HG02610 (cell line): ENCODE results near the gene PARP15.

Experiments used
- ATAC-seq: cut with Tn5 transposase; IDR thresholded peaks from one replicate; pipeline ENCODE4 v1.9.1; 2021; ENCODE audit warnings: mild to moderate bottlenecking, moderate library complexity; ENCODE audit not compliant: unreplicated experiment

Gene PARP15

DNA sequence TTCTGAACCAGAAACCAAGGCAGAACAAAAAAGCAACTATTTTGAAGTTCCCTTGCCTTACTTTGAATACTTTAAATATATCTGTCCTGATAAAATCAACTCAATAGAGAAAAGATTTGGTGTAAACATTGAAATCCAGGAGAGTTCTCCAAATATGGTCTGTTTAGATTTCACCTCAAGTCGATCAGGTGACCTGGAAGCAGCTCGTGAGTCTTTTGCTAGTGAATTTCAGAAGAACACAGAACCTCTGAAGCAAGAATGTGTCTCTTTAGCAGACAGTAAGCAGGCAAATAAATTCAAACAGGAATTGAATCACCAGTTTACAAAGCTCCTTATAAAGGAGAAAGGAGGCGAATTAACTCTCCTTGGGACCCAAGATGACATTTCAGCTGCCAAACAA, 8.7 kb upstream of the PARP15 start:
- no peak for ATAC-seq

DNA sequence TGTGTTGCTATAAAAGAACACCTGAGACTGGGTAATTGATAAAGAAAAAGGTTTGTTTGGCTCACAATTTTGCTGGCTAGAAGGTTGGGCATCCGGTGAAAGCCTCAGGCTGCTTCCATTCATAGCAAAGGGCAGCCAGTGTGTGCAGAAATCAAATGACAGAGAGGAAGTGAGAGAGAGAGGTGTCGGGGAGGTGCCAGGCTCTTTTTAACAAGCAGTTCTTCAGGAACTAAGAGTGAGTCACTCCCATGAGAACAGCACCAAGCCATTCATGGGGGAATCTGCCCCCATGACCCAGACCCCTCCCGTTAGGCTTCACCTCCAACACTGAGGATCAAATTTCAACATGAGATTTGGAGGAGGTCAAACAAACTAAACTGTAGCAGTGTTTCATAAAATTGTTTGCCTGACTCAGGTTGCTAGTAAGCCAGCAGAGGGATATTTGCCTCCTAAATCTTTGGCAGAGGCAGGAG, 4.5 kb upstream of the PARP15 start:
- peak; percentile 21 for ATAC-seq

DNA sequence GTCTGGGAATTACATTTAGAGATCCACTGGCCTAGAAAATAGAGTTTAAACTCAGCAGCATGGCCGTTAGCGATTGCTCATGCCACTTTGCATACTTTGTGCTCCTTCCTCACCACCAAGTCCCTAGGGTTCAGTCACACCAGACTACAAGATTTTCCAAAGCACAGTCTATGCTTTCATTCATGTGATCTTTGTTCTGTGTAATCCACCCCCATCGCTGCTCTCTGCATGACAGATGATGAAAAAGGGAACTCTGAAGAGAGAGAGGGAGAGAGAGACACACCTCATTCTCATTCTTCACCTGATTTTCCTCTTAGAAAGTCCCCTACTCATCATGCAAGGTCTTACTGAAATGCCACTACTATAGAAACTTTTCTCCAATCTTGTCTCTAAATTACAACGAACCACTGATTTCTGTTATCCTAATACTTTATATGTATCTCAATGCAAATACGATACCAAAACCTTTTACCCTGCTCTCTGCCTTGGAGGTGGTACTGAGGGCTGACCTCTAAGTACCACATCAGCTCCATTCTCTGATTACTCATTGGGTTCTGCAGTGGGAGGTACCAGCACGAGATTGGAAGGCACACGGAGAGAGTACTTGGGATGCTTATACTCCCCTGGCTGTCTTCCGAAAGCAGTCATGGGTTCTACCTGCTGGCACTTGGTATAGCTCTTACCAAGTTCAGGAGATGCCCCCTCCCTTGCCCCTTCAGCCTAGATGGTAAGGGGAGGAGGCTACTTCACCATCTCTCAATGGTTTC, 1.1 kb upstream of the PARP15 start:
- peak; percentile 91 for ATAC-seq

DNA sequence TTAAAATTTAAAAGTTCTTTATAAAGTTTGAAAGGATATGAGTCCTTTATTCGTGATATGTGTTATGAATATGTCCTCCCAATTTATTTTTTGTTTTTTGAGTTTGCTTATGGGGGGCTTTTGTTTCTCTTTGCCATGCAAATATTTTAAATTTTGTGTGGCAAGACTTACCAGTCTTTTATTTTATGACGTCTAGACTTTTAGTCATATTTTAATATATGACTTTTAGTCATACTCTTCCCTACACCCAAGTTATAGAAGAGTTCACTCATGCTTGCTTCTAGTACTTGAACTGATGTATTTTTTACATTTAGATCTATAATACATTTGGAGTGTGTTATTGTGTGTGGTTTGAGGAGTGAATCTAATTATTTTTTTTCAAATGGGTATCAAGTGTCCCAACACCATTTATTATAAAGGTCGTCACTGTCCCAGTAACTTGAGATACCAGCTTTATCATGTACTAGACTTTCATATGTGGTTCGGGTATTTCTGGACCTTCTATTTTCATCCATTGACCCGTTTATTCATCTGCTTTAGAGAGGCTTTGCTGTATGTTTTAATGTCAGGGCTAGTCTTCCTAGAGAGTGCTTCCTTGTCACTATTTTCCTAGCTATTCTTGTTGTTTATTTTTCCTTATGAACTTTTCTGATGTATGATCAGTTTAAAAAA, 755 bp downstream of the PARP15 start:
- ATAC-seq, result no peak

DNA sequence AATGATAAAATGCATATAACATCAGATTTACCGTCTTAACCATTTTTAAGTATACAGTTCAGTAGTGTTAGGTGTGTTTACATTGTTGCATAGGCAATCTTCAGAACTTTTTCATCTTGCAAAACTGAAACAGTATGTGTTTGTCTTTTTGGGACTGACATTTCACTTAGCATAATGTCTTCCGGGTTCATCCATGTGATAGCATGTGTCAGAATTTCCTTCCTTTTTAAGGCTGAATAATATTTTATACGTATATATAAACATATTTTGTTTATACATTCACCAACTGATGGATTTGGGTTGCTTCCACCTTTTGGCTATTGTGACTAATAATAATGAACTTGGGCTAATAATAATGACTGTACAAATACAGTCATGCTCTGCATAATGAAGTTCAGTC, 3.0 kb downstream of the PARP15 start:
- ATAC-seq, result no peak

DNA sequence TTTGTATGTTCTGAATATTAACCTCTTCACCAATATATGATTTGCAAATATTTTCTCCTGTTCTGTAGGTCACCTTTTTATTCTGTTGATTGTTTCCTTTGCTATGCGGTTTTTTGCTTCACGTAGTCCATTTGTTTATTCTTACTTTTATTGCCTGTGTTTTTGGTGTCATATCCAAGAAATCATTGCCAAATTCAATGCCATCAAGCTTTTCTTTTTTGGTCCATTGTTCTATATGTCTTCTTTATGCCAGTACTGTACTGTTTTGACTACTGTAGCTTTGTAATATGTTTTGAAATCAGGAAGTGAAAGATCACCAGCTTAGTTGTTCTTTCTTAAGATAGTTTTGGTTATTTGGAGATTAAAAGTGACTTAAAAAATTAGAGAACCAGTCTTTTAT, 4.2 kb downstream of the PARP15 start:
- ATAC-seq, result no peak

DNA sequence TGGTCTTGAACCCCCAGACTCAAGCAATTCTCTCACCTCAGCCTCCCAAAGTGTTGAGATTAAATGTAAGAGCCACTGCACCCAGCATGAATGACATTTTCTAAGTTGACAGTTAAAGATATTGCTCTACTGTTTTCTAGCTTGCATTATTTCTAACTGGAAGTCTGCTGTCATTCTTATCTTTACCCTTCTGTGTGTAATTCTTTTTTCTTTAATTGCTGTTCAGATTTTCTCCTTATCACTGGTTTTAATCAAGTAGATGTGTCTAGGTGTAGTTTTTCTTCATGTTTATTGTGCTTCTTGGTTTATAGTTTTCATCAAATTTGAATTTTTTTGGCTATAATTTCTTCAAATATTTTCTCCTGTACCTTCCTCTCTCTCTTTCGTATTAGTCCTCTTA, 4.9 kb downstream of the PARP15 start:
- ATAC-seq, result no peak

DNA sequence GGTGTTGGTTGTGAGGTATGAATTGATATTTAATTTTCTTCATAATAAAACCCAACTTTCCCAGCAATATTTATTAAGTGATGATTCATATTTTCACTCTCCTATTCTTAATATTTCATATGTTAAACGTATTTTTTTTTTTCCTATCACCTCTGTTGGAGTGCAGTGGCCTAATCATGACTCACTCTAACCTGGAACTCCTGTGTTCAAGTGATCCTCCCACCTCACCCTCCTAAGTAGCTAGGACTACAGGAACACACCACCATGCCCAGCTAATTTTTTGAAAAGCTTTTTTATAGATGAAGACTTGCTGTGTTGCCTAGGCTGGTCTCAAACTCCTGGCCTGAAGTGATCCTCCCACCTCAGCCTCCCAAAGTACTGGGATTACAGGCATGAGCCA, 8.6 kb downstream of the PARP15 start:
- ATAC-seq, result no peak

DNA sequence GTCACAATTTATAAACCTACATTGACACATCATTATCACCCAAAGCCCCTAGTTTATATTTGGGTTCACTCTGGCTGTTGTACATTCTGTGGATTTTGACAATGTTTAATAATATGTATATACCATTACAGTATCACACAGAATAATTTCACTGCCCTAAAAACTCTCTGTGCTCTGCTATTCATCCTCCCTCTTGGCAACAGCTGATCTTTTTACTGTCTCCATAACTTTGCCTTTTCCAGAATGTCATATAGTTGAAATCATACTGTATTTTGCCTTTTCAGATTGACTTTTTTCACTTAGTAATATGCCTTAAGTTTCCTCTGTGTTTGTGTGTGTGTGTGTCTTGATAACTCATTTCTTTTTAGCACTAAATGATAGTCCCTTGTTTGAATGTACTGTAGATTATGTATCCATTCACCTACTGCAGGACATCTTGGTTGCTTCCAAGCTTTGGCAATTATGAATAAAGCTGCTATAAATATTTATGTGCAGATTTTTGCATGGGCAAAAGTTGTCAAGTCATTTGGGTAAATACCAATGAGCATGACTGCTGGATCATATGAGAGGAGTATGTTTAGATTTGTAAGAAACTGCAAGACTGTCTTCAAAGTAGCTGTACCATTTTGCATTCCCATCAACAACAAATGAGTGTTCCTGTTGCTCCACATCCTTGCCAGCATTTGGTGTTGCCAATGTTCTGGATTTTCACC, 9.5 kb downstream of the PARP15 start:
- no peak for ATAC-seq

DNA sequence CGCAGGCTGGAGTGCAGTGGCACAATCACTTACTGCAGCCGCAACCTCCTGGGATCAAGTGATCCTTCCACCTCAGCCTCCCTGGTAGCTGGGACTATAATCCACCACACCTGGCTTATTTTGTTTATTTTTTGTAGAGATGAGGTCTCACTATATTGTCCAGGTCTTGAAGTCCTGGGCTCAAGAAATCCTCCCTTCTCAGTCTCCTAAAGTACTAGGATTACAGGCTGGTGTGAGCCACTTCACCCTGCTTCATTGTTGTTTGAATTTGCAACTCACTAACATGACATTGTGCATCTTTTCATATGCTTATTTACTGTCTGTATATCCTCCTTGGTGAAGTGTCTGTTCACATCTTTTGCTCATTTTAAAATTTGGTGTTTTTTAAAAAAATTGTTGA, 10.1 kb downstream of the PARP15 start:
- ATAC-seq, result no peak

DNA sequence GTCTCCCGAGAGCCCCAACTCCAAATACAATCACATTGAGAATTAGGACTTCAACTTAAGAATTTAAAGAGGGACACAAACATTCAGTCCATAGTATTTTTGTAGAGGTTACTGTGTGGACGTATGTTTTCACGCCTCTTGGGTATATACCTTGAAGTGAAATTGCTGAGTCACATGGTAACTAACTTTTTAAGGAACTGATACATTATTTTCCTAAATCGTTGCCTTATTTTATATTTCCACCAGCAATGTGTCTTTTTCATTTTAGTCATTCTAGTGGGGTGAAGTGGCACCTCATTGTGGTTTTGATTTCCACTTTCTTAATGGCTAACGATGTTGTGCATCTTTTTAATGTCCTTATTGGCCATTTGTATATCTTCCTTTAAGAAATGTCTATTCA, 11.8 kb downstream of the PARP15 start:
- ATAC-seq, result peak; percentile 75

DNA sequence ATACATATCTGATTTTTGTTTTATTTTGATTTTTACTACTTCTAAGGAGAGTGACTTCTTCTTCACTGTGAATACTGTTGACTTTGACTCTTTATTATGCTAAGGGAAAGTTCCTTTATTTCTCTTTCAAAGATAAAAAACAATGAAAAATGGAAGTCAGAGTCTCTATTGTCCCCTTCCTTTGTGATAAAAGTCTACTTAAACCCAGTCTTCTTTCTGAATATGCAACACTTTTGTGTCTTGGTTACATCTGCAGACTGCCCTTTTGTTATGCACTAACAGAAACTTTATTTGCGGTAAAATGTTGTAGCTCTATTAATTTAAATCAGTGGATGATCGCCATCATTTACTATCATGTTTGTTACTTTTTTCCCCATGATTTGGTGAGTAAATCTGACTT, 13.2 kb downstream of the PARP15 start:
- no peak for ATAC-seq

DNA sequence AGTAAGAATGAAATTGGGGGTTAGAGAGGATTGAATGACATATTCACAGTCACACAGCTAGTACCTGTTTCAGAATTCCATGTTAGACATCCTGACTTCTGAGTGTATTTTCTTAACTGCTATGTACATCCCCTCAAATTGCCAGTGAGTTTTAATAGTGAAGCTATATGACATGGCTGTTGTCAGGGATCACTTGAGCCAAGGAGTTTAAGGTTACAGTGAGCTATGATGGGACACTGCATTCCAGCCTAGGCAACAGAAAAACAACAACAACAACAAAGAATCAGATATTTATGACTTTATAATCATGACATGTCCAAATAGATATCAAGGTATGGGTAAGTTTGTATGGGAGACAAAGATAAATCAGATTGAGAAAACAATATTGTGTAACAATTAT, 16.6 kb downstream of the PARP15 start:
- no peak for ATAC-seq

DNA sequence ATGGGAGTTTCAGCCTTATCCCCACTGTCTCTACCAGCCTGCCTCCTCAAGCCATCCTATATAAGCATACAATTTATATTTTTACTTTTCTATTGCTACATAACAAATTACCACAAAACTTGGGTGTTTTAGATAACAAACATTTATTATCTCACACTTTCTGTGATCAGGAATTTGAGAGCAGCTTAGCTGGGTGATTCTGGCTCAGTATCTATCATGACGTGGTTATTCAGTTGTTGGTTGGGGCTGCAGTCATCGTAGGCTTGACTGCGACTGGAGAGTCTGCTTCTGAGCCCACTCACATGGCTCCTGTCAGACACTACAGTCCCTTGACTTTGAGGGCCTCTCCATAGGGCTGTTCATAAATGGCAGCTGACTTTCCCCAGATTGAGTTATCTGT, 20.7 kb downstream of the PARP15 start:
- ATAC-seq, result no peak

DNA sequence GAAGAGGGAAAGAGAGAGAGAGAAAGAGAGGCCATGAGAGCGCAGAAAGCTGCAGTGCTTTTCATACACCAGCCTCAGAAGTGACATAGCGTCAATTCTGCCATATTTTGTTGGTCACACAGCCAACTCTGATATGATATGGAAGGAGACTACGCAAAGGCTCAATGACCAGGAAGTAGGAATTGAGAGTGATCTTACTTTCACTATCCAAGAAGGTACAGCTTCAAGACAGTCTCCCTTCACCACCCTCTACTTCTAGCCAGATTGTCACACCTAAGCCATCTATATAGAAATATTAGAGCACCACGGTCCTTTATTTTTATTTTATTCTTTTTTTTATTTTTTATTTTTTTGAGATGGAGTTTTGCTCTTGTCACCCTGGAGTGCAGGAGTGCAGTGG, 21.1 kb downstream of the PARP15 start:
- no peak for ATAC-seq

DNA sequence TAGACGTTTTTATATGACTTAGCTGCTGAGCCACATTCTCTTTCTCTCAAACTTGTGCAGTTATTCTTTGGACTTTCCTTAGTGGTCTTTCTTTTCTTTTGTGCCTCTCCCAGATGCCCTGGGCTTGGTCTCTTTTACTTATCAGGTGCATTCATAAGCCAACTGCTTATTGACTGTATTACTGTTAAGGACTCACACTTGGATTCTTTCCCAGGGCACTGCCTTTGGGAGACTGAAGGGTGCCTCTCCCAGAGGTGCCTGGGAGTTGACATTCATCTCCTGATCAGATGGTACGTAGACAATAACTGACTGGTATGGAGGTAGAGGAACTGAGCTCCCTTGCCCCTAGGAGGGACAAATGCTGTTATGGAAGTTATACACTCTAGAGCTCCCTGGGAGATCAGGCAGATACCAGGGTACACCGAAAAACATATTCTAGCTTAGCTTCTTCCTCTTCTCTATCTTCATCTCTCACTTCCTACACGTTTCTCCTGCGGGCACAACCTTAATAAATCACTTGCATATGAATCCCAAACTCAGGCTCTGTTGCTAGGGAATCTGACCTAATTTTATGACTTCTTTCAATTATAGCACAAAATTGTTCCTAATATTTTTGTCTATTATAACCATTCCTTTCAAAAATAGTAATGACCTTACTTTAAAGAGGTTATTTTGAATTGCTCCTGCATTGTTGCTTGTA, 24.7 kb downstream of the PARP15 start:
- no peak for ATAC-seq

DNA sequence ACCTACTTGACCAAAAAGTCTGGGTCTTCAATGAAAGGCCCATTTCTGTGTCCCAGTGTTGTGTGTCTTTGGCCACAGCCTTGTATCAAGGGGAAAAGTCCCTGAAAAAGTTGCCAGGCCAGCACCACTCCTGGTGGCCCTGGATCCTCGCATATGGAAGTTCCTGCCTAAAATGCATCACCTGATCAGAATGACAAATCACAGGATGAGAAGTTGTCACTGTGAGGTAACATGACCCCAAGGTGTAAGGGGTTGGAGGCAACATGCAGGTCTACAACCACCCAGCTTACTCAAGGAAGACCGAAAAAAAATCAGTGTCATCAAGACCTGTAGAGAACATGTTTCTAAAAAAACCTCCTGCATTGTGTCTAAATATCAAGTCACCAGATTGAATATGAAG, 25.6 kb downstream of the PARP15 start:
- no peak for ATAC-seq

DNA sequence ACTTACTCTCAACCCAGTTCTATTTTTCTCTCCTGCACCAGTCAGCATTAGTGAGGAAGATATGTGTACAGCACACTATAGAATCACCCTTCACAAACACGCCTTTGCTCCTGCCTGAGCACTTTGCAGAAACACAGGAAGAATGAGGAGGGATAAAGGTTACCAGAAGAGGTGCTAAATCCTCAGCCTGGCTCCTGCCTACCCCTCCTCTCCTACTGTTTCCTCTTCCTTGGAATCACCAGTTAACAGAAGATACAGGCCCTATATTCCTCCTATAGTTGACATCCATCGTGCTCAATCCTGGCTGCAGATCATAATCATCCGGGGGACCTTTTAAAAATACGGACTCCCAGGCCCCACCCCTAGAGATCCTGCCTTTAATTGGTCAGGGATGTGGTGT, 28.9 kb downstream of the PARP15 start:
- ATAC-seq, result no peak

DNA sequence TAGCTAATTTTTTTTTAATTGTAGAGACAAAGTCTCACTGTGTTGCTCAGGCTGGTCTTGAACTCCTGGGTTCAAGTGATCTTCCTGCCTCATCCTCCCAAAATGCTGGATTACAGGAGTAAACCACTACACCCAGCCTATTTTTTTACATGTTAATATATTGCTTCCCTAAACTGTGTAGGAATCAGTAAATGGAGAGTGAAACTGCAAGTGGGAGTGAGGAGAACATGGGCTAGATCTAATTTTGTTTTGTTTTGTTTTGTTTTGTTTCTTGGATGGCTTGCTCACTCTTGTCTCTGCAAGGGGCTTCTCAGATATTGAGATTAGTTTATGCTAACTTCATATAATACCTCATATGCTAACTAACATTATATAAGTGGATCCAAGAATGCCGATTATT, 31.5 kb downstream of the PARP15 start:
- no peak for ATAC-seq

DNA sequence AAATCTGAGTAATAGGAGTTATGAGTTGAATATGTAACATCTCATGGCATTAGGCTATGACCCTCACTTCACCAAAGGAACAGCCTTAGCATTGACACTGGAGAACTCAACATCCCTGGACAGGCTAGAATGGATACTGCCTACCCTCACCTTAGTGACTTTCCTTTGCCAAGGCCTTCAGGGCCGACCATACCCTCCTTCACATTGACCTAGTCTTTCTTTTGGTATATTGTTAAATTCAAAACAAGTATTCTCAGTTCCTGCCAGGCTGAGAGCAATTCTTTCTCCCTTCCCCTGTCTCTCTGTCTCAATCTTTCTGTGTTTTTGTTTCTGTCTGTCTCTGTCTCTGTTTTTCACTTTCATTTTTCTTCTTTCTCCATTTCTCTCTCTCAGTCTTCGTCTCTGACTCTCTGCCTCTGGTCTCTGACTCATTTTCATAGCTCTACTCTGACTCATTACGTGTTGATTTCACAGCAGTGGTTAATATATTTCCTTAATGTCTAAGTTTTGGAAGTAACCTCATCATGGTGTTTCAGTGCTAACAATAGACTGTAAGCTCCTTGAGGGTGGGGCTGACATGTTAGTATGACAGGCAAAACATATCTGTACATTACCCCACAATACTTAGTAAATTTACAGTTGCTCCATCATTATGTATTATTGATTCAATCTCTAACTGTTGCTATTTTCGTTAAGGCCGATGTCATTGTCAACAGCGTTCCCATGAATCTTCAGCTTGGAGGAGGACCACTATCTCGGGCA, 32.5 kb downstream of the PARP15 start:
- ATAC-seq, result peak; percentile 96

DNA sequence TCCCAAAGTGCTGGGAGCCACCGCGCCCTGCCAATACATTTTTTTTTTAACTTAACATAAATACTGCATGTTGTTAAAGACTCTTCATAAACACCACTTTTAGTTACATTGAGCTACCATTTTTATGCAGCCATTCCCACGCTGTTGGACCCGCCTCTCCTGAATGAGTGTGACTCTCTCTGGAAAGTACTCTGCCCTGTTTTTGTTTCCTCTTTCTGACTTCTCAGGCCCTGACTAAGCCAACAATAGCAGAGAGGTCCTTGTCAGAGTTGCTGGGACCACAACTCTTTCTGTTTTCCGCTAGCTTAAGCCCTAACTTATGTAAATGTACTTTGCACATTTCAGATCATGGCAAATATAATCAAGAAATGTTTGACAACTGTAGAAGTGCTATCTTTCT, 35.2 kb downstream of the PARP15 start:
- ATAC-seq, result peak; percentile 40
